Transverse colon (tissue), 4 donors: ENCODE results near the gene ALOX15. TPM values are rescaled to one million over a fixed set of nuclear protein-coding genes. Genes with fewer than 3 reads are reported as not detected.
"Not testable (repeated sequence)": the region's sequence is repeated elsewhere in the genome, so short reads cannot be mapped to it uniquely, and the experiment has no call there.

Experiments used
- DNase-seq: peaks from one replicate; pipeline ENCODE4 v3.0.0-alpha.2; 2019
- H3K27ac ChIP-seq, 4 donors: fragments of 200-600 bp; sonication (generic); 2 replicates each; pipeline ENCODE4 v1.5.1; 2016 to 2018; ENCODE audit warnings: inconsistent platforms in 4 of 4
- H3K27me3 ChIP-seq: fragments of 200-600 bp; sonication (generic); 2 replicates; pipeline ENCODE4 v1.5.1; 2017; ENCODE audit warnings: inconsistent platforms
- H3K36me3 ChIP-seq, 4 donors: fragments of 200-600 bp; sonication (generic); 2 replicates each; pipeline ENCODE4 v1.5.1; 2017 to 2019; ENCODE audit warnings: inconsistent platforms in 4 of 4
- H3K4me1 ChIP-seq, 4 donors: fragments of 200-600 bp; sonication (generic); 2 replicates each; pipeline ENCODE4 v1.5.1; 2017 to 2020; ENCODE audit warnings: inconsistent platforms in 4 of 4
- H3K4me3 ChIP-seq, 4 donors: fragments of 200-600 bp; sonication (generic); 1 replicate in 1 of 4; 2 replicates in 3 of 4; pipeline versions ENCODE4 v1.5.1 to v1.6.1; 2017 to 2019; ENCODE audit warnings: inconsistent platforms in 4 of 4
- H3K9me3 ChIP-seq, 2 donors: fragments of 200-600 bp; sonication (generic); 2 replicates each; pipeline ENCODE4 v1.5.1; 2017 to 2019; ENCODE audit warnings: inconsistent platforms in 2 of 2
- CTCF ChIP-seq, 5 experiments: fragments of 200-600 bp in 3 of 5; fragments of 450-650 bp in 2 of 5; sonication (generic) in 3 of 5; IDR thresholded peaks; 1 replicate in 2 of 5; 2 replicates in 3 of 5; pipeline ENCODE4 v1.5.1; 2016 to 2017; ENCODE audit warnings: antibody characterized with exemption in 5 of 5, inconsistent platforms in 3 of 5, mild to moderate bottlenecking in 2 of 5, moderate library complexity in 1 of 5
- EP300 ChIP-seq: sonication (generic); formaldehyde crosslinking; IDR thresholded peaks from one replicate; pipeline ENCODE4 v1.6.1; 2017; ENCODE audit warnings: antibody characterized with exemption, low read depth
- POLR2A ChIP-seq: fragments of 450-650 bp; IDR thresholded peaks from one replicate; pipeline ENCODE4 v1.6.1; 2016; ENCODE audit warnings: antibody characterized with exemption, mild to moderate bottlenecking, moderate library complexity
- POLR2AphosphoS5 ChIP-seq, 3 donors: sonication (generic); formaldehyde crosslinking; IDR thresholded peaks; one replicate each; pipeline ENCODE4 v1.6.1; 2016; ENCODE audit warnings: antibody characterized with exemption in 3 of 3
- WGBS, 2 donors: methylation state at CpG; one replicate each; pipeline ENCODE4 v1.1.5; 2018; ENCODE audit warnings: low coverage in 1 of 2; 5-methylcytosine and 5-hydroxymethylcytosine counted together
- in situ Hi-C, 4 donors: fragments of 200-750 bp; cut with MboI; loops; one replicate each; pipeline versions ENCODE4 v1.15.0 to v1.15.1; 2017; ENCODE audit warnings: low sequenced_read_pairs in 3 of 4, low pct_ligation_motif_present in 1 of 4, low pct_unique_long_range_greater_than_20kb in 1 of 4
- intact Hi-C: fragments of 100-400 bp; cut with DNase I; formaldehyde crosslinking; loops from one replicate; pipeline ENCODE4 v1.15.1; 2023; ENCODE audit warnings: low total_unique reads
- total RNA-seq, 4 donors: library from RNA; depleted of rRNA; stranded (reverse); fragments of >200 nt; gene quantifications; one replicate each; pipeline ENCODE4 v1.1.0, GENCODE V29; 2016

ALOX15 gene
- total RNA-seq, 4 donors from 2014 or later, result 0.41 to 0.48 TPM; not detected in 2

- in situ Hi-C loops, result loop anchor here (5.0 to 25.0 kb wide), 6 partner anchors 52 to 212 kb away; partner anchors contain the start of genes GGT6 (in 1 of the 4) and SPNS3 (in 1 of the 4)
- intact Hi-C loops, result loop anchor here (5.0 kb wide), 1 partner anchor 59 kb away; no protein-coding TSS in a partner anchor
- no peaks in the 10 kb centered on the region for H3K9me3 ChIP-seq
Observed at GRCh38 chr17:4626734-4627256, 14.7 kb downstream of the ALOX15 start.

GRCh38 chr17:4625181-4625617, 16.3 kb downstream of the ALOX15 start:
- in situ Hi-C loops, result loop anchor here (5.0 to 25.0 kb wide), 6 partner anchors 50 to 210 kb away; partner anchors contain the start of genes GGT6 (in 1 of the 4) and SPNS3 (in 1 of the 4)

More at GRCh38 chr17:4626734-4627256, 14.7 kb downstream of the ALOX15 start:
- Histone ChIP-seq H3K27ac (no peak overlapping the region), H3K4me3 (no peak overlapping the region), H3K27me3 (peaks cover 4% of the 10 kb centered on the region), H3K4me1 (peaks cover 0 to 12% (median 0%) of the 10 kb centered on the region in 4 donors), H3K36me3 (no peaks in the 10 kb centered on the region)
- TF ChIP-seq POLR2A (no peak), EP300 (no peak), POLR2AphosphoS5 (IDR thresholded peaks at IDR 0.05) (no peak)
- 67 to 81% methylated on average over 3 to 4 of the region's 4 CpGs for WGBS, 2 donors
- no peak for DNase-seq

GRCh38 chr17:4624451-4624911, 17.0 kb downstream of the ALOX15 start:
- H3K27me3 ChIP-seq, H3K27ac ChIP-seq, intact Hi-C loops, DNase-seq, H3K9me3 ChIP-seq, H3K36me3 ChIP-seq, H3K4me3 ChIP-seq: not testable (repeated sequence)
- 72 to 100% methylated on average over 1 to 3 of the region's 3 CpGs for whole genome bisulfite sequencing, 2 donors
- in situ Hi-C loops, result loop anchor here (10.0 to 25.0 kb wide), 5 partner anchors 50 to 210 kb away; partner anchors contain the start of genes GGT6 (in 1 of the 4) and SPNS3 (in 1 of the 4)
- H3K4me1 ChIP-seq, result peaks cover 0 to 12% (median 0%) of the 10 kb centered on the region in 4 donors

More at GRCh38 chr17:4625181-4625617, 16.3 kb downstream of the ALOX15 start:
- H3K9me3 ChIP-seq, result no peaks in the 10 kb centered on the region
- DNase-seq, result no peak
- intact Hi-C loops, result loop anchor here (5.0 kb wide), 1 partner anchor 58 kb away; no protein-coding TSS in a partner anchor
- TF ChIP-seq CTCF (IDR thresholded peaks at IDR 0.05) (no peak), EP300 (no peak), POLR2AphosphoS5 (IDR thresholded peaks at IDR 0.05) (no peak), POLR2A (no peak)
- no peaks in the 10 kb centered on the region for H3K36me3 ChIP-seq
- no peaks in the 10 kb centered on the region for H3K27me3 ChIP-seq
- no peak overlapping the region for H3K27ac ChIP-seq
- peaks cover 0 to 12% (median 0%) of the 10 kb centered on the region in 4 donors for H3K4me1 ChIP-seq
- H3K4me3 ChIP-seq, result no peak overlapping the region
- 64 to 76% methylated on average over 5 to 12 of the region's 12 CpGs for WGBS, 2 donors

DNA sequence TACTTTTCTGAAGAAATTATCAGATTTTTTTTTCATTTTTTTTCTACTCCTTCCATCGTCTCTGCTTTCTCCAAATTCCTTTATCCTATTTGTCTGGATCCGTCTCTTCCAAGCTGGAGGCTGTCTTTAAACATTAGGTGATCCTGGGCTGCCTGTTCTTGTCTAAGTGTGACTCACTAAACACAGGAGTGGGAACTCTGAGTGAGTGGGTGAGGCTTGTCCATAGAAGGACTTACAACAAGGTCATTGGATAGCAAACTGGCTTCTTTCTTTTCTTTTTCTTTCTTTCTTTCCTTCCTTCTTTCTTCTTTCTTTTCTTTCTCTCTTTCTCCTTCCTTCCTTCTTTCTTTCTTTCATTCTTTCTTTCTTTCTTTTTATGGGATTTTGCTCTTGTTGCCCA, 18.2 kb downstream of the ALOX15 start:
- intact Hi-C loops (no loop called here), in situ Hi-C loops (loop anchor here (10.0 to 25.0 kb wide), 5 partner anchors 48 to 208 kb away; partner anchors contain the start of genes GGT6 (in 1 of the 4) and SPNS3 (in 1 of the 4))
- Histone ChIP-seq H3K9me3 (no peaks in the 10 kb centered on the region), H3K4me3 (no peak overlapping the region), H3K4me1 (peaks cover 0 to 12% (median 0%) of the 10 kb centered on the region in 4 donors), H3K27ac (no peak overlapping the region), H3K36me3 (no peaks in the 10 kb centered on the region), H3K27me3 (no peaks in the 10 kb centered on the region)
- no peak for DNase-seq
- WGBS, 2 donors, result 71 to 93% methylated on average over 2 of the region's 2 CpGs
- TF ChIP-seq POLR2A (no peak), POLR2AphosphoS5 (IDR thresholded peaks at IDR 0.05) (no peak), CTCF (IDR thresholded peaks at IDR 0.05) (no peak), EP300 (no peak)

DNA sequence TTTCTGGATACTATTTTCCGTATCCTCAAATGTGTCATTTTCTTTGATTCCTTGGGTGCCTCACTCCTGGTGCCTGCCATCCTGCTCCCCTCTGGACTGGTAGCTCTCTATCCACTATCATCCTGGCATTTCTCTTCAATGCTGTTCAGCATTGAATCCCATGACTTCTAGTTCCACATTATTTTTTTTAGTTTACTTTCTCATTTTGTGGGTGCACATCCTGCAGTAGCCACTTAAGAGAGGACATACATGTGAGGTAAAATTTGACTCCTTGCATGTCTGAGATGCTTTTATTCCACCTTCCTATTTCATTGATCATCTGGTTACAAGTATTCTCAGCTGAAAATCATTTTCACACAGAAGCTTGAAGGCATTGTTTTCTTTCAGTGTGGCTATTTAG, 19.1 kb downstream of the ALOX15 start:
- 89% methylated on average over 1 of the region's 1 CpG; no CpG with 5 or more reads in 1 of the 2 donors for WGBS, 2 donors
- Histone ChIP-seq H3K4me1 (peaks cover 0 to 12% (median 0%) of the 10 kb centered on the region in 4 donors), H3K27ac (no peak overlapping the region), H3K4me3 (no peak overlapping the region), H3K36me3 (no peaks in the 10 kb centered on the region), H3K9me3 (no peaks in the 10 kb centered on the region), H3K27me3 (no peaks in the 10 kb centered on the region)
- TF ChIP-seq EP300, result no peak
- TF ChIP-seq POLR2AphosphoS5 (IDR thresholded peaks at IDR 0.05), result no peak
- TF ChIP-seq POLR2A, result no peak
- no peak for TF ChIP-seq CTCF (IDR thresholded peaks at IDR 0.05)
- DNase-seq, result no peak
- intact Hi-C loops (no loop called here), in situ Hi-C loops (loop anchor here (10.0 to 25.0 kb wide), 5 partner anchors 48 to 208 kb away; partner anchors contain the start of genes GGT6 (in 1 of the 4) and SPNS3 (in 1 of the 4))
